GM23338 (cell line): ENCODE measurements around the gene ZNF93. TPM values are rescaled to one million over a fixed set of nuclear protein-coding genes. Genes with fewer than 3 reads are reported as not detected.

ENCODE experiments used
- ATAC-seq: fragments of 200-7000 bp; cut with Tn5 transposase; 3 replicates; pipeline ENCODE4 v1.9.1; 2020
- DNase-seq: peaks from one replicate; pipeline ENCODE4 v3.0.0-alpha.2; 2015; ENCODE audit warnings: low spot score
- H2AFZ ChIP-seq: fragments of 200-600 bp; sonication (generic); 2 replicates; pipeline ENCODE4 v1.8.0; 2016; ENCODE audit warnings: antibody characterized with exemption, mild to moderate bottlenecking, moderate library complexity
- H3F3A ChIP-seq: fragments of 200-600 bp; sonication (generic); replicated peaks from 2 replicates; pipeline ENCODE4 v1.8.0; 2017; ENCODE audit warnings: antibody characterized with exemption, mixed run types, low read depth
- H3K27ac ChIP-seq: fragments of 200-600 bp; sonication (generic); 2 replicates; pipeline ENCODE4 v1.6.1; 2016; ENCODE audit warnings: low read depth
- H3K27me3 ChIP-seq: fragments of 200-600 bp; sonication (generic); 2 replicates; pipeline ENCODE4 v1.8.0; 2016; ENCODE audit warnings: mild to moderate bottlenecking, mixed run types, moderate library complexity; ENCODE audit not compliant: insufficient read depth
- H3K36me3 ChIP-seq: fragments of 200-600 bp; sonication (generic); 2 replicates; pipeline ENCODE4 v1.8.0; 2016; ENCODE audit warnings: mild to moderate bottlenecking; ENCODE audit not compliant: insufficient read depth
- H3K4me1 ChIP-seq: fragments of 200-600 bp; sonication (generic); 2 replicates; pipeline ENCODE4 v1.8.0; 2016; ENCODE audit warnings: mild to moderate bottlenecking, moderate library complexity; ENCODE audit not compliant: insufficient read depth
- H3K4me2 ChIP-seq: fragments of 200-600 bp; sonication (generic); 2 replicates; pipeline ENCODE4 v1.7.1; 2017; ENCODE audit warnings: mixed run types
- H3K4me3 ChIP-seq: fragments of 200-600 bp; sonication (generic); 2 replicates; pipeline ENCODE4 v1.6.1; 2016; ENCODE audit warnings: mixed run types
- H3K79me2 ChIP-seq: fragments of 200-600 bp; sonication (generic); replicated peaks from 2 replicates; pipeline ENCODE4 v1.8.0; 2017; ENCODE audit warnings: mild to moderate bottlenecking; ENCODE audit not compliant: insufficient read depth
- H3K9me2 ChIP-seq: fragments of 200-600 bp; sonication (generic); 2 replicates; pipeline ENCODE4 v1.8.0; 2017; ENCODE audit not compliant: insufficient read depth
- H4K20me1 ChIP-seq: fragments of 200-600 bp; sonication (generic); replicated peaks from 2 replicates; pipeline ENCODE4 v1.8.0; 2017; ENCODE audit warnings: mild to moderate bottlenecking; ENCODE audit not compliant: insufficient read depth
- H3K27ac Mint-ChIP-seq: 2 replicates; pipeline ENCODE4 v1.8.0; 2020; ENCODE audit warnings: inconsistent platforms, mild to moderate bottlenecking, moderate library complexity, mixed read lengths
- H3K27me3 Mint-ChIP-seq: 3 replicates; pipeline ENCODE4 v1.8.0; 2022; ENCODE audit warnings: low read depth, mild to moderate bottlenecking, moderate library complexity, mixed read lengths, inconsistent platforms; ENCODE audit not compliant: insufficient read depth, poor library complexity
- H3K36me3 Mint-ChIP-seq: 3 replicates; pipeline ENCODE4 v1.8.0; 2021; ENCODE audit warnings: low read depth, mild to moderate bottlenecking, inconsistent platforms, moderate library complexity, mixed read lengths
- H3K4me1 Mint-ChIP-seq: 3 replicates; pipeline ENCODE4 v1.8.0; 2020; ENCODE audit warnings: mild to moderate bottlenecking, inconsistent platforms, mixed read lengths
- H3K4me3 Mint-ChIP-seq: 3 replicates; pipeline ENCODE4 v1.8.0; 2021; ENCODE audit warnings: moderate library complexity, mild to moderate bottlenecking, inconsistent platforms, mixed read lengths
- H3K9me3 Mint-ChIP-seq: 3 replicates; pipeline ENCODE4 v1.8.0; 2020; ENCODE audit warnings: moderate library complexity, mild to moderate bottlenecking, inconsistent platforms, mixed read lengths
- CREB1 ChIP-seq: fragments of 250-450 bp; sonication (Bioruptor Pico); IDR thresholded peaks from 2 replicates; pipeline ENCODE4 v1.5.0; 2020; ENCODE audit warnings: low read depth, mild to moderate bottlenecking, moderate library complexity
- EZH2 ChIP-seq: fragments of 200-600 bp; sonication (generic); IDR thresholded peaks from one replicate; pipeline ENCODE4 v1.8.0; 2017; ENCODE audit warnings: antibody characterized with exemption, mild to moderate bottlenecking, low read depth; ENCODE audit not compliant: unreplicated experiment
- EZH2phosphoT487 ChIP-seq: fragments of 200-600 bp; sonication (generic); IDR thresholded peaks from one replicate; pipeline ENCODE4 v1.8.1; 2018; ENCODE audit warnings: antibody characterized with exemption; ENCODE audit not compliant: unreplicated experiment
- JUNB ChIP-seq: IDR thresholded peaks from one replicate; pipeline ENCODE4 v1.6.1; 2016; ENCODE audit warnings: antibody characterized with exemption; ENCODE audit not compliant: unreplicated experiment
- NANOG ChIP-seq: IDR thresholded peaks from 2 replicates; pipeline ENCODE4 v1.6.1; 2016; ENCODE audit warnings: antibody characterized with exemption, borderline replicate concordance
- POLR2AphosphoS5 ChIP-seq: IDR thresholded peaks from 2 replicates; pipeline ENCODE4 v1.6.1; 2016; ENCODE audit warnings: antibody characterized with exemption, low read depth
- STAT1 ChIP-seq: IDR thresholded peaks from one replicate; pipeline ENCODE4 v1.6.1; 2016; ENCODE audit warnings: antibody characterized with exemption; ENCODE audit not compliant: unreplicated experiment
- ZNF114 ChIP-seq: fragments of 250-450 bp; sonication (Bioruptor Pico); IDR thresholded peaks from 2 replicates; pipeline ENCODE4 v1.5.0; 2020; ENCODE audit warnings: mild to moderate bottlenecking, moderate library complexity
- ZNF331 ChIP-seq: fragments of 250-450 bp; sonication (Bioruptor Pico); IDR thresholded peaks from 2 replicates; pipeline ENCODE4 v1.5.0; 2020; ENCODE audit warnings: low read depth, mild to moderate bottlenecking, moderate library complexity
- polyA plus RNA-seq: library from polyadenylated mRNA; unstranded; fragments of >200 nt; fragmentation: Nextera tagmentation; extraction: Ambion mirVana; gene quantifications from 2 replicates; pipeline ENCODE4 v1.2.1, GENCODE V29; 2016
- total RNA-seq: library from RNA; depleted of rRNA; stranded (reverse); fragments of >200 nt; shearing (Covaris generic); gene quantifications from 2 replicates; pipeline ENCODE4 v1.2.3, GENCODE V29; 2014
- TF ChIP-seq, protein P1 (sequence below), 2 experiments: fragments of 200-600 bp in 1 of 2; sonication (generic) in 1 of 2; conservative IDR thresholded peaks; 2 replicates each; pipeline versions ENCODE4 v1.5.1 to v1.6.1; 2016 to 2017; ENCODE audit warnings: antibody characterized with exemption in 2 of 2, low read depth in 2 of 2, mild to moderate bottlenecking in 2 of 2, moderate library complexity in 1 of 2
- TF ChIP-seq, protein P2 (sequence below): IDR thresholded peaks from 2 replicates; pipeline ENCODE4 v1.6.1; 2016; ENCODE audit warnings: antibody characterized with exemption
- TF ChIP-seq, protein P3 (sequence below): fragments of 250-450 bp; sonication (Bioruptor Pico); IDR thresholded peaks from 2 replicates; pipeline ENCODE4 v1.5.0; 2020; ENCODE audit warnings: mild to moderate bottlenecking, moderate library complexity
- TF ChIP-seq, protein P4 (sequence below): IDR thresholded peaks from one replicate; pipeline ENCODE4 v1.6.1; 2018; ENCODE audit warnings: antibody characterized with exemption; ENCODE audit not compliant: unreplicated experiment

ZNF93 gene
- total and polyA plus RNA-seq, 2 experiments from 2014 or later, result 48.6 to 122 TPM

DNA sequence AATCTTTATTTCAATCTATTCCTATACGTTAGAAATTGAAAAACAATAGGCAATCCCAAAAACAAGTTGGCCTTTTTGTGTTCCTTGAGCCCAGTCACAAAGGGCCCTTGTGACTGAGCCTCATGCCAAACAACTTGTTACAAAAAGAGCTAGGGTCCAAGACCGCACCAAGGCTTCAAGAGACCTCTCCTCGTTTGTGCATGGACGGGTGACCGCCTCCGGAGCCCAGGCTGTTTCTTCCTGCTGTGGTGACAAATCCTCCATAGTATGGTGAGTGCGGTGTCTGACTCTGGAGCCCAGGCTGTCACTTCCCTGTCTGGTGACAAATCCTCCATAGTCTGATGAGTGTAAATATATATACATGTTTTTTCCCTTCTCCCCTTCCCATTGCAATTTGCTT is 63.7 kb downstream of the ZNF93 start:
- H3K36me3 Mint-ChIP-seq, result peaks cover 29% of the 10 kb centered on the region
- no peak for DNase-seq

More for the DNA sequence above, 63.7 kb downstream of the ZNF93 start:
- Histone ChIP-seq H3K79me2 (no peaks in the 10 kb centered on the region), H4K20me1 (no peaks in the 10 kb centered on the region), H3K4me1 (no peaks in the 10 kb centered on the region), H3K4me2 (no peak overlapping the region), H3K9me2 (0 out of 2 replicates have a peak, but pooled peaks cover 3% of the 10 kb centered on the region), H2AFZ (no peak overlapping the region), H3K36me3 (0 out of 2 replicates have a peak, but pooled peaks cover 8% of the 10 kb centered on the region), H3K27ac (no peak overlapping the region), H3F3A (no peaks in the 10 kb centered on the region), H3K27me3 (no peaks in the 10 kb centered on the region), H3K4me3 (no peak overlapping the region)
- Mint-ChIP-seq H3K4me3 (no peak overlapping the region), H3K27me3 (peaks cover 5% of the 10 kb centered on the region), H3K27ac (no peak overlapping the region), H3K4me1 (no peaks in the 10 kb centered on the region), H3K9me3 (peaks cover 48% of the 10 kb centered on the region)
- TF ChIP-seq CREB1, result no peak
- TF ChIP-seq POLR2AphosphoS5, result no peak
- TF ChIP-seq, protein P1, sequence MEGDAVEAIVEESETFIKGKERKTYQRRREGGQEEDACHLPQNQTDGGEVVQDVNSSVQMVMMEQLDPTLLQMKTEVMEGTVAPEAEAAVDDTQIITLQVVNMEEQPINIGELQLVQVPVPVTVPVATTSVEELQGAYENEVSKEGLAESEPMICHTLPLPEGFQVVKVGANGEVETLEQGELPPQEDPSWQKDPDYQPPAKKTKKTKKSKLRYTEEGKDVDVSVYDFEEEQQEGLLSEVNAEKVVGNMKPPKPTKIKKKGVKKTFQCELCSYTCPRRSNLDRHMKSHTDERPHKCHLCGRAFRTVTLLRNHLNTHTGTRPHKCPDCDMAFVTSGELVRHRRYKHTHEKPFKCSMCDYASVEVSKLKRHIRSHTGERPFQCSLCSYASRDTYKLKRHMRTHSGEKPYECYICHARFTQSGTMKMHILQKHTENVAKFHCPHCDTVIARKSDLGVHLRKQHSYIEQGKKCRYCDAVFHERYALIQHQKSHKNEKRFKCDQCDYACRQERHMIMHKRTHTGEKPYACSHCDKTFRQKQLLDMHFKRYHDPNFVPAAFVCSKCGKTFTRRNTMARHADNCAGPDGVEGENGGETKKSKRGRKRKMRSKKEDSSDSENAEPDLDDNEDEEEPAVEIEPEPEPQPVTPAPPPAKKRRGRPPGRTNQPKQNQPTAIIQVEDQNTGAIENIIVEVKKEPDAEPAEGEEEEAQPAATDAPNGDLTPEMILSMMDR (conservative IDR thresholded peaks at IDR 0.05; ENCODE audit: low read depth in 2 of 2), result no peak
- no peak for TF ChIP-seq ZNF331 (CRISPR knock-in tag)
- TF ChIP-seq, protein P2, sequence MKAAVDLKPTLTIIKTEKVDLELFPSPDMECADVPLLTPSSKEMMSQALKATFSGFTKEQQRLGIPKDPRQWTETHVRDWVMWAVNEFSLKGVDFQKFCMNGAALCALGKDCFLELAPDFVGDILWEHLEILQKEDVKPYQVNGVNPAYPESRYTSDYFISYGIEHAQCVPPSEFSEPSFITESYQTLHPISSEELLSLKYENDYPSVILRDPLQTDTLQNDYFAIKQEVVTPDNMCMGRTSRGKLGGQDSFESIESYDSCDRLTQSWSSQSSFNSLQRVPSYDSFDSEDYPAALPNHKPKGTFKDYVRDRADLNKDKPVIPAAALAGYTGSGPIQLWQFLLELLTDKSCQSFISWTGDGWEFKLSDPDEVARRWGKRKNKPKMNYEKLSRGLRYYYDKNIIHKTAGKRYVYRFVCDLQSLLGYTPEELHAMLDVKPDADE, result no peak
- TF ChIP-seq, protein P3, sequence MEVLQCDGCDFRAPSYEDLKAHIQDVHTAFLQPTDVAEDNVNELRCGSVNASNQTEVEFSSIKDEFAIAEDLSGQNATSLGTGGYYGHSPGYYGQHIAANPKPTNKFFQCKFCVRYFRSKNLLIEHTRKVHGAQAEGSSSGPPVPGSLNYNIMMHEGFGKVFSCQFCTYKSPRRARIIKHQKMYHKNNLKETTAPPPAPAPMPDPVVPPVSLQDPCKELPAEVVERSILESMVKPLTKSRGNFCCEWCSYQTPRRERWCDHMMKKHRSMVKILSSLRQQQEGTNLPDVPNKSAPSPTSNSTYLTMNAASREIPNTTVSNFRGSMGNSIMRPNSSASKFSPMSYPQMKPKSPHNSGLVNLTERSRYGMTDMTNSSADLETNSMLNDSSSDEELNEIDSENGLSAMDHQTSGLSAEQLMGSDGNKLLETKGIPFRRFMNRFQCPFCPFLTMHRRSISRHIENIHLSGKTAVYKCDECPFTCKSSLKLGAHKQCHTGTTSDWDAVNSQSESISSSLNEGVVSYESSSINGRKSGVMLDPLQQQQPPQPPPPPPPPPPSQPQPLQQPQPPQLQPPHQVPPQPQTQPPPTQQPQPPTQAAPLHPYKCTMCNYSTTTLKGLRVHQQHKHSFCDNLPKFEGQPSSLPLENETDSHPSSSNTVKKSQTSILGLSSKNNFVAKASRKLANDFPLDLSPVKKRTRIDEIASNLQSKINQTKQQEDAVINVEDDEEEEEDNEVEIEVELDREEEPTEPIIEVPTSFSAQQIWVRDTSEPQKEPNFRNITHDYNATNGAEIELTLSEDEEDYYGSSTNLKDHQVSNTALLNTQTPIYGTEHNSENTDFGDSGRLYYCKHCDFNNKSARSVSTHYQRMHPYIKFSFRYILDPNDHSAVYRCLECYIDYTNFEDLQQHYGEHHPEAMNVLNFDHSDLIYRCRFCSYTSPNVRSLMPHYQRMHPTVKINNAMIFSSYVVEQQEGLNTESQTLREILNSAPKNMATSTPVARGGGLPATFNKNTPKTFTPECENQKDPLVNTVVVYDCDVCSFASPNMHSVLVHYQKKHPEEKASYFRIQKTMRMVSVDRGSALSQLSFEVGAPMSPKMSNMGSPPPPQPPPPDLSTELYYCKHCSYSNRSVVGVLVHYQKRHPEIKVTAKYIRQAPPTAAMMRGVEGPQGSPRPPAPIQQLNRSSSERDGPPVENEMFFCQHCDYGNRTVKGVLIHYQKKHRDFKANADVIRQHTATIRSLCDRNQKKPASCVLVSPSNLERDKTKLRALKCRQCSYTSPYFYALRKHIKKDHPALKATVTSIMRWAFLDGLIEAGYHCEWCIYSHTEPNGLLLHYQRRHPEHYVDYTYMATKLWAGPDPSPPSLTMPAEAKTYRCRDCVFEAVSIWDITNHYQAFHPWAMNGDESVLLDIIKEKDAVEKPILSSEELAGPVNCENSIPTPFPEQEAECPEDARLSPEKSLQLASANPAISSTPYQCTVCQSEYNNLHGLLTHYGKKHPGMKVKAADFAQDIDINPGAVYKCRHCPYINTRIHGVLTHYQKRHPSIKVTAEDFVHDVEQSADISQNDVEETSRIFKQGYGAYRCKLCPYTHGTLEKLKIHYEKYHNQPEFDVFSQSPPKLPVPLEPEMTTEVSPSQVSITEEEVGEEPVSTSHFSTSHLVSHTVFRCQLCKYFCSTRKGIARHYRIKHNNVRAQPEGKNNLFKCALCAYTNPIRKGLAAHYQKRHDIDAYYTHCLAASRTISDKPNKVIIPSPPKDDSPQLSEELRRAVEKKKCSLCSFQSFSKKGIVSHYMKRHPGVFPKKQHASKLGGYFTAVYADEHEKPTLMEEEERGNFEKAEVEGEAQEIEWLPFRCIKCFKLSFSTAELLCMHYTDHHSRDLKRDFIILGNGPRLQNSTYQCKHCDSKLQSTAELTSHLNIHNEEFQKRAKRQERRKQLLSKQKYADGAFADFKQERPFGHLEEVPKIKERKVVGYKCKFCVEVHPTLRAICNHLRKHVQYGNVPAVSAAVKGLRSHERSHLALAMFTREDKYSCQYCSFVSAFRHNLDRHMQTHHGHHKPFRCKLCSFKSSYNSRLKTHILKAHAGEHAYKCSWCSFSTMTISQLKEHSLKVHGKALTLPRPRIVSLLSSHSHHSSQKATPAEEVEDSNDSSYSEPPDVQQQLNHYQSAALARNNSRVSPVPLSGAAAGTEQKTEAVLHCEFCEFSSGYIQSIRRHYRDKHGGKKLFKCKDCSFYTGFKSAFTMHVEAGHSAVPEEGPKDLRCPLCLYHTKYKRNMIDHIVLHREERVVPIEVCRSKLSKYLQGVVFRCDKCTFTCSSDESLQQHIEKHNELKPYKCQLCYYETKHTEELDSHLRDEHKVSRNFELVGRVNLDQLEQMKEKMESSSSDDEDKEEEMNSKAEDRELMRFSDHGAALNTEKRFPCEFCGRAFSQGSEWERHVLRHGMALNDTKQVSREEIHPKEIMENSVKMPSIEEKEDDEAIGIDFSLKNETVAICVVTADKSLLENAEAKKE (CRISPR knock-in tag), result no peak
- TF ChIP-seq JUNB, result no peak
- no peak for TF ChIP-seq STAT1
- TF ChIP-seq, protein P4, sequence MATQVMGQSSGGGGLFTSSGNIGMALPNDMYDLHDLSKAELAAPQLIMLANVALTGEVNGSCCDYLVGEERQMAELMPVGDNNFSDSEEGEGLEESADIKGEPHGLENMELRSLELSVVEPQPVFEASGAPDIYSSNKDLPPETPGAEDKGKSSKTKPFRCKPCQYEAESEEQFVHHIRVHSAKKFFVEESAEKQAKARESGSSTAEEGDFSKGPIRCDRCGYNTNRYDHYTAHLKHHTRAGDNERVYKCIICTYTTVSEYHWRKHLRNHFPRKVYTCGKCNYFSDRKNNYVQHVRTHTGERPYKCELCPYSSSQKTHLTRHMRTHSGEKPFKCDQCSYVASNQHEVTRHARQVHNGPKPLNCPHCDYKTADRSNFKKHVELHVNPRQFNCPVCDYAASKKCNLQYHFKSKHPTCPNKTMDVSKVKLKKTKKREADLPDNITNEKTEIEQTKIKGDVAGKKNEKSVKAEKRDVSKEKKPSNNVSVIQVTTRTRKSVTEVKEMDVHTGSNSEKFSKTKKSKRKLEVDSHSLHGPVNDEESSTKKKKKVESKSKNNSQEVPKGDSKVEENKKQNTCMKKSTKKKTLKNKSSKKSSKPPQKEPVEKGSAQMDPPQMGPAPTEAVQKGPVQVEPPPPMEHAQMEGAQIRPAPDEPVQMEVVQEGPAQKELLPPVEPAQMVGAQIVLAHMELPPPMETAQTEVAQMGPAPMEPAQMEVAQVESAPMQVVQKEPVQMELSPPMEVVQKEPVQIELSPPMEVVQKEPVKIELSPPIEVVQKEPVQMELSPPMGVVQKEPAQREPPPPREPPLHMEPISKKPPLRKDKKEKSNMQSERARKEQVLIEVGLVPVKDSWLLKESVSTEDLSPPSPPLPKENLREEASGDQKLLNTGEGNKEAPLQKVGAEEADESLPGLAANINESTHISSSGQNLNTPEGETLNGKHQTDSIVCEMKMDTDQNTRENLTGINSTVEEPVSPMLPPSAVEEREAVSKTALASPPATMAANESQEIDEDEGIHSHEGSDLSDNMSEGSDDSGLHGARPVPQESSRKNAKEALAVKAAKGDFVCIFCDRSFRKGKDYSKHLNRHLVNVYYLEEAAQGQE, result no peak
- no peak for TF ChIP-seq NANOG
- TF ChIP-seq ZNF114 (CRISPR knock-in tag), result no peak
- no peak for TF ChIP-seq EZH2
- no peak for TF ChIP-seq EZH2phosphoT487
- ATAC-seq, result no peak
